MM.1S (cell line): ENCODE results near the gene CD82.

Experiments
- DNase-seq: peaks from one replicate; pipeline ENCODE4 v3.0.0-alpha.2; 2015
- H2AFZ ChIP-seq: fragments of 300-600 bp; sonication (generic); 2 replicates; pipeline ENCODE4 v1.6.0; 2016; ENCODE audit warnings: antibody characterized with exemption, low read length
- H3F3A ChIP-seq: fragments of 300-600 bp; sonication (generic); 2 replicates; pipeline ENCODE4 v1.6.1; 2016; ENCODE audit warnings: mild to moderate bottlenecking, antibody characterized with exemption, low read length, moderate library complexity, mixed read lengths; ENCODE audit not compliant: insufficient read depth
- H3K27ac ChIP-seq: fragments of 300-600 bp; sonication (generic); 2 replicates; pipeline ENCODE4 v1.5.1; 2016; ENCODE audit warnings: mild to moderate bottlenecking, low read length
- H3K27me3 ChIP-seq: fragments of 300-600 bp; sonication (generic); replicated peaks from 2 replicates; pipeline ENCODE4 v1.6.0; 2016; ENCODE audit warnings: low read length; ENCODE audit not compliant: insufficient read depth
- H3K36me3 ChIP-seq: fragments of 300-600 bp; sonication (generic); replicated peaks from 2 replicates; pipeline ENCODE4 v1.6.1; 2016; ENCODE audit warnings: mild to moderate bottlenecking, low read length, mixed read lengths; ENCODE audit not compliant: insufficient read depth
- H3K4me1 ChIP-seq: fragments of 300-600 bp; sonication (generic); 2 replicates; pipeline ENCODE4 v1.6.1; 2016; ENCODE audit warnings: low read length, mixed read lengths
- H3K4me2 ChIP-seq: fragments of 300-600 bp; sonication (generic); 2 replicates; pipeline ENCODE4 v1.6.0; 2016; ENCODE audit warnings: low read depth, low read length
- H3K4me3 ChIP-seq: fragments of 300-600 bp; sonication (generic); 2 replicates; pipeline ENCODE4 v1.5.1; 2016; ENCODE audit warnings: low read length, mixed read lengths
- H3K79me2 ChIP-seq: fragments of 300-600 bp; sonication (generic); 2 replicates; pipeline ENCODE4 v1.6.1; 2016; ENCODE audit warnings: mixed run types, low read length, mixed read lengths
- H3K9ac ChIP-seq: fragments of 300-600 bp; sonication (generic); 2 replicates; pipeline ENCODE4 v1.6.1; 2016; ENCODE audit warnings: low read length, mixed read lengths
- H3K9me2 ChIP-seq: fragments of 300-600 bp; sonication (generic); replicated peaks from 2 replicates; pipeline ENCODE4 v1.6.1; 2016; ENCODE audit warnings: mild to moderate bottlenecking, low read length, mixed read lengths; ENCODE audit not compliant: insufficient read depth
- H3K9me3 ChIP-seq: fragments of 300-600 bp; sonication (generic); replicated peaks from 2 replicates; pipeline ENCODE4 v1.6.1; 2016; ENCODE audit warnings: mild to moderate bottlenecking, low read length, mixed read lengths; ENCODE audit not compliant: insufficient read depth
- H4K20me1 ChIP-seq: fragments of 300-600 bp; sonication (generic); 2 replicates; pipeline ENCODE4 v1.6.1; 2016; ENCODE audit warnings: mild to moderate bottlenecking, low read length, moderate library complexity, mixed read lengths; ENCODE audit not compliant: insufficient read depth
- CTCF ChIP-seq: fragments of 300-600 bp; sonication (generic); IDR thresholded peaks from 2 replicates; pipeline ENCODE4 v1.5.1; 2016; ENCODE audit warnings: antibody characterized with exemption, low read length, mixed read lengths
- EZH2 ChIP-seq: fragments of 300-600 bp; sonication (generic); optimal IDR thresholded peaks from 2 replicates; pipeline ENCODE3; 2017; ENCODE audit warnings: low read depth, mild to moderate bottlenecking, antibody characterized with exemption, low read length, mixed read lengths
- EZH2phosphoT487 ChIP-seq: fragments of 300-600 bp; sonication (generic); IDR thresholded peaks from 2 replicates; pipeline ENCODE4 v1.6.1; 2018; ENCODE audit warnings: antibody characterized with exemption, low read length

CD82 gene

DNA sequence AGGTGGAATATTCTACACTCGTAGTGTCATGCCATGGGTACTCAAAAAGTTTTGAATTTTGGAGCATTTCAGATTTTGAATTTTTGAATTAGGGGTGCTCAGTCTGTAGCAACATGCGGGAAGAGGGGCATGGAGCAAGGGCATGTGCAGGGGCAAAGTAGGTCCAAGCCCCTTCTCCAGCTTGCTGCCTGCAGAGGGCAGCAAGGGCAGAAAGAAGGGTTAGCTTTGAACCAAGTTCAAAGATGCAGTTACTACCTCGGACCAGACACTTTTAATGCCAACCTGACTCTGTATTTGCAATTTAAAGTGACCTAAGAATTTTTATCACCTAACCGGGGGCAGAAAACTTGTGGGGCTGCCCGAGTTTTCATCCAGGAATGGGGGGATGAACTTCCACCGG, 68.2 kb downstream of the CD82 start:
- DNase-seq, result no peak
- Histone ChIP-seq H3K9me2 (no peaks in the 10 kb centered on the region), H3F3A (no peaks in the 10 kb centered on the region), H2AFZ (no peak overlapping the region), H3K27me3 (no peaks in the 10 kb centered on the region), H4K20me1 (no peaks in the 10 kb centered on the region), H3K79me2 (no peaks in the 10 kb centered on the region), H3K4me1 (no peaks in the 10 kb centered on the region), H3K4me3 (no peak overlapping the region), H3K27ac (no peak overlapping the region), H3K36me3 (no peaks in the 10 kb centered on the region), H3K9me3 (no peaks in the 10 kb centered on the region), H3K9ac (no peak overlapping the region), H3K4me2 (no peak overlapping the region)
- TF ChIP-seq CTCF, result peak; percentile 18; the same call in 1 of the 2 replicates
- no peak for TF ChIP-seq EZH2phosphoT487
- no peak for TF ChIP-seq EZH2

- Histone ChIP-seq H3K9ac (no peak overlapping the region), H3K9me3 (no peaks in the 10 kb centered on the region), H3K4me3 (no peak overlapping the region), H4K20me1 (no peaks in the 10 kb centered on the region), H3K9me2 (no peaks in the 10 kb centered on the region), H3K27ac (no peak overlapping the region), H3K4me2 (no peak overlapping the region), H3F3A (no peaks in the 10 kb centered on the region), H3K79me2 (no peaks in the 10 kb centered on the region), H3K27me3 (no peaks in the 10 kb centered on the region), H3K4me1 (no peaks in the 10 kb centered on the region), H3K36me3 (no peaks in the 10 kb centered on the region), H2AFZ (no peak overlapping the region)
- TF ChIP-seq EZH2phosphoT487 (no peak), EZH2 (no peak), CTCF (no peak)
- no peak for DNase-seq
These were observed 69.2 kb downstream of the CD82 start for GRCh38 chr11:44634401-44635281.

DNA sequence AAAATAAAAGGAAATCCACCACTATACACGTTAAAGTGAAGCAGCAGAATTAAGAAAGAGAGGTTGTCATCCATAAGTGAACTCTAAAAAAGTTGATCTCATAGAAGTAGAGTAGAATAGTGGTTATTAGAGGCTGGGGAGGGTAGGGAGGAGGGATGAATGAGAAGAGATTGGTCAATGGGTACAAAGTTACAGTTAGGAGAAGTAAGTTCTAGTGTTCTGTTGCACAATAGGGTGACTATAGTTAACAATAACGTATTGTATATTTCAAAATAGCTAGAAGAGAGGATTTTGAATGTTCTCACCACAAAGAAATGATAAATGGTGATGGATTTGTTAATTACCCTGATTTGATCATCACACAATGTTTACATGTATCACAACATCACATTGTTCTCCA, 72.0 kb downstream of the CD82 start:
- H3K9me2 ChIP-seq, result no peaks in the 10 kb centered on the region
- no peaks in the 10 kb centered on the region for H3K27me3 ChIP-seq
- no peak overlapping the region for H3K4me3 ChIP-seq
- no peak for DNase-seq
- TF ChIP-seq CTCF (no peak), EZH2 (no peak), EZH2phosphoT487 (no peak)
- no peaks in the 10 kb centered on the region for H3K9me3 ChIP-seq
- no peaks in the 10 kb centered on the region for H3K36me3 ChIP-seq
- H3K4me2 ChIP-seq, result no peak overlapping the region
- H3K4me1 ChIP-seq, result no peaks in the 10 kb centered on the region
- H2AFZ ChIP-seq, result no peak overlapping the region
- no peaks in the 10 kb centered on the region for H4K20me1 ChIP-seq
- H3K9ac ChIP-seq, result no peak overlapping the region
- H3F3A ChIP-seq, result no peaks in the 10 kb centered on the region
- no peak overlapping the region for H3K27ac ChIP-seq
- no peaks in the 10 kb centered on the region for H3K79me2 ChIP-seq
